Fibroblast of the aortic adventitia (primary cell): Measurements from ENCODE around the gene CXorf58. TPM values are rescaled to one million over a fixed set of nuclear protein-coding genes. Genes with fewer than 3 reads are reported as not detected.
"Not testable (repeated sequence)": the region's sequence is repeated elsewhere in the genome, so short reads cannot be mapped to it uniquely, and the experiment has no call there.

Experiments
- DNase-seq: peaks from one replicate; pipeline ENCODE4 v3.0.0-alpha.2; 2010; ENCODE audit warnings: low read depth
- H3K4me3 ChIP-seq: 2 replicates; pipeline ENCODE4 v1.5.1; 2011; ENCODE audit warnings: low read depth, mild to moderate bottlenecking, control low read depth, low read length, moderate library complexity
- total RNA-seq: library from RNA; depleted of rRNA; stranded (reverse); fragments of >200 nt; gene quantifications from 2 replicates; pipeline ENCODE4 v1.2.3, GENCODE V29; 2012; ENCODE audit warnings: low replicate concordance
- TF ChIP-seq, protein P1 (sequence below): IDR thresholded peaks from 2 replicates; pipeline ENCODE4 v1.5.1; 2011; ENCODE audit warnings: mild to moderate bottlenecking, low read length, control low read depth, inconsistent platforms; ENCODE audit not compliant: insufficient read depth

CXorf58 gene
- total RNA-seq, 1 donor, result not detected

GRCh38 chrX:23952984-23953907, 45.4 kb downstream of the CXorf58 start:
- TF ChIP-seq, protein P1, sequence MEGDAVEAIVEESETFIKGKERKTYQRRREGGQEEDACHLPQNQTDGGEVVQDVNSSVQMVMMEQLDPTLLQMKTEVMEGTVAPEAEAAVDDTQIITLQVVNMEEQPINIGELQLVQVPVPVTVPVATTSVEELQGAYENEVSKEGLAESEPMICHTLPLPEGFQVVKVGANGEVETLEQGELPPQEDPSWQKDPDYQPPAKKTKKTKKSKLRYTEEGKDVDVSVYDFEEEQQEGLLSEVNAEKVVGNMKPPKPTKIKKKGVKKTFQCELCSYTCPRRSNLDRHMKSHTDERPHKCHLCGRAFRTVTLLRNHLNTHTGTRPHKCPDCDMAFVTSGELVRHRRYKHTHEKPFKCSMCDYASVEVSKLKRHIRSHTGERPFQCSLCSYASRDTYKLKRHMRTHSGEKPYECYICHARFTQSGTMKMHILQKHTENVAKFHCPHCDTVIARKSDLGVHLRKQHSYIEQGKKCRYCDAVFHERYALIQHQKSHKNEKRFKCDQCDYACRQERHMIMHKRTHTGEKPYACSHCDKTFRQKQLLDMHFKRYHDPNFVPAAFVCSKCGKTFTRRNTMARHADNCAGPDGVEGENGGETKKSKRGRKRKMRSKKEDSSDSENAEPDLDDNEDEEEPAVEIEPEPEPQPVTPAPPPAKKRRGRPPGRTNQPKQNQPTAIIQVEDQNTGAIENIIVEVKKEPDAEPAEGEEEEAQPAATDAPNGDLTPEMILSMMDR, result no peak
- no peak overlapping the region for H3K4me3 ChIP-seq
- no peak for DNase-seq

GRCh38 chrX:23953908-23954269, 46.1 kb downstream of the CXorf58 start:
- TF ChIP-seq, protein P1, result peak; percentile 8
- H3K4me3 ChIP-seq, result no peak overlapping the region
- no peak for DNase-seq

DNA sequence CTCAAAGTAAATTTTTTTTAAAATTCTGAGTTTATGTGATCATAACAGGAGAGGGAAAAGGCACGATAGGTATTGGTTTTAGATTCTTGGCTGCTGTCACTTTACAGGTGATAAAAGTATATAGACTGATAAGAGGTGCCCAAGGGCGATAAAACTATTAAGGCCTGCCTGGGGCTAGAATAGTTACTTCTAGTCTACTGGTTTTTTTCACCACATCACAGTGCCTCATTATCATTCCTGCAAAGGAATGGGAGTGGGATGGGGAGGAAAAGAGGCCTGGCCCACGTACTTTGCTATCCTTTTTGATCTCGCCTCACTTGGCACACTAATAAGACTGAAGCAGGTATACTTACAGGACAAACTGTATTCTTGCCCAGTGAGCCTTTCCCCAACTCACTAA, 46.6 kb downstream of the CXorf58 start:
- TF ChIP-seq, protein P1, result no peak

GRCh38 chrX:23959781-23960180, 52.0 kb downstream of the CXorf58 start:
- no peak overlapping the region for H3K4me3 ChIP-seq
- DNase-seq, result no peak
- TF ChIP-seq, protein P1, result no peak

More for the DNA sequence above, 46.6 kb downstream of the CXorf58 start:
- H3K4me3 ChIP-seq, result no peak overlapping the region
- DNase-seq, result no peak

GRCh38 chrX:23964191-23964590, 56.4 kb downstream of the CXorf58 start:
- TF ChIP-seq, protein P1, result no peak
- DNase-seq, result no peak
- H3K4me3 ChIP-seq, result no peak overlapping the region

DNA sequence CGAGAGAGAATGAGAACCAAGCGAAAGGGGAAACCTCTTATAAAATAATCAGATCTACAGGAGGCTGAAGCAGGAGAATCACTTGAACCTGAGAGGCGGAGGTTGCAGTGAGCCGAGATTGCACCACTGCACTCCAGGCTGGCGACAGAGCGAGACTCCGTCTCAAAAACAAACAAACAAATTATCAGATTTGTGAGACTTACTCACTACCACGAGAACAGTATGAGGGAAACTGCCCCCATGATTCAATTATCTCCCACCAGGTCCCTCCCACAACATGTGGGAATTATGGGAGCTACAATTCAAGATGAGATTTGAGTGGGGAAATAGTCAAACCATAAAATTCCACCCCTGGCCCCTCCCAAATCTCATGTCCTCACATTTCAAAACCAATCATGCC, 57.8 kb downstream of the CXorf58 start:
- DNase-seq, result not testable (repeated sequence)

GRCh38 chrX:23978491-23978890, 70.7 kb downstream of the CXorf58 start:
- TF ChIP-seq, protein P1, result no peak
- DNase-seq, result no peak
- H3K4me3 ChIP-seq, result no peak overlapping the region

More for the DNA sequence above, 57.8 kb downstream of the CXorf58 start:
- not testable (repeated sequence) for H3K4me3 ChIP-seq
